HepG2 (cell line): ENCODE data around the gene RPS6KA3. TPM values are rescaled to one million over a fixed set of nuclear protein-coding genes. Genes with fewer than 3 reads are reported as not detected.

Experiments used
- BORCS8-MEF2B ChIP-seq: sonication (generic); formaldehyde crosslinking; IDR thresholded peaks from 2 replicates; pipeline ENCODE4 v1.8.0; 2022; ENCODE audit warnings: mild to moderate bottlenecking, missing genetic modification reagents
- E2F5 ChIP-seq: sonication (generic); formaldehyde crosslinking; conservative IDR thresholded peaks from 2 replicates; pipeline ENCODE4 v1.4.0; 2020; ENCODE audit warnings: missing genetic modification reagents
- FOXK1 ChIP-seq: sonication (generic); formaldehyde crosslinking; IDR thresholded peaks from 2 replicates; pipeline ENCODE4 v1.4.0; 2020; ENCODE audit warnings: low read depth, missing genetic modification reagents, borderline replicate concordance
- HNF1A ChIP-seq, 2 experiments: sonication (generic) in 1 of 2; formaldehyde crosslinking in 1 of 2; IDR thresholded peaks; 2 replicates each; pipeline versions ENCODE4 v1.4.0 to v1.6.1; 2016 to 2020; ENCODE audit warnings: borderline replicate concordance in 1 of 2, low read depth in 1 of 2, mild to moderate bottlenecking in 1 of 2, missing genetic modification reagents in 1 of 2
- HNF1B ChIP-seq: sonication (generic); formaldehyde crosslinking; IDR thresholded peaks from 2 replicates; pipeline ENCODE4 v1.5.1; 2020; ENCODE audit warnings: mild to moderate bottlenecking, moderate library complexity, missing genetic modification reagents
- NFRKB ChIP-seq: fragments of 450-650 bp; IDR thresholded peaks from 2 replicates; pipeline ENCODE4 v1.6.1; 2017
- PAF1 ChIP-seq: IDR thresholded peaks from 2 replicates; pipeline ENCODE4 v1.6.1; 2016; ENCODE audit warnings: missing genetic modification reagents, missing compliant biosample characterization
- THAP11 ChIP-seq: IDR thresholded peaks from 2 replicates; pipeline ENCODE4 v1.6.1; 2016; ENCODE audit warnings: missing biosample characterization, missing genetic modification reagents
- THAP8 ChIP-seq: sonication (generic); formaldehyde crosslinking; IDR thresholded peaks from 2 replicates; pipeline ENCODE4 v1.5.1; 2020; ENCODE audit warnings: missing genetic modification reagents, mild to moderate bottlenecking, borderline replicate concordance
- UBTF ChIP-seq: sonication (generic); formaldehyde crosslinking; IDR thresholded peaks from 2 replicates; pipeline ENCODE4 v1.4.0; 2020; ENCODE audit warnings: mild to moderate bottlenecking, missing genetic modification reagents
- ZBTB8A ChIP-seq: sonication (generic); formaldehyde crosslinking; IDR thresholded peaks from 2 replicates; pipeline ENCODE4 v1.4.0; 2020; ENCODE audit warnings: mild to moderate bottlenecking, low read depth, missing genetic modification reagents, borderline replicate concordance
- ZFP1 ChIP-seq: IDR thresholded peaks from 2 replicates; pipeline ENCODE4 v1.6.1; 2016
- ZGPAT ChIP-seq: IDR thresholded peaks from 2 replicates; pipeline ENCODE4 v1.6.1; 2016; ENCODE audit warnings: mild to moderate bottlenecking
- ZNF274 ChIP-seq: sonication (generic); formaldehyde crosslinking; IDR thresholded peaks from 2 replicates; pipeline ENCODE4 v1.5.1; 2020; ENCODE audit warnings: mild to moderate bottlenecking, missing genetic modification reagents
- ZNF552 ChIP-seq: sonication (generic); formaldehyde crosslinking; IDR thresholded peaks from 2 replicates; pipeline ENCODE4 v1.9.0; 2022; ENCODE audit warnings: missing genetic modification reagents, mild to moderate bottlenecking, borderline replicate concordance
- ZNF576 ChIP-seq: sonication (generic); formaldehyde crosslinking; IDR thresholded peaks from 2 replicates; pipeline ENCODE4 v1.4.0; 2020; ENCODE audit warnings: mild to moderate bottlenecking, missing genetic modification reagents
- ZNF777 ChIP-seq: sonication (generic); formaldehyde crosslinking; IDR thresholded peaks from 2 replicates; pipeline ENCODE4 v1.4.0; 2020; ENCODE audit warnings: missing genetic modification reagents
- ZNF816 ChIP-seq: sonication (generic); formaldehyde crosslinking; IDR thresholded peaks from 2 replicates; pipeline ENCODE4 v1.8.0; 2022; ENCODE audit warnings: missing genetic modification reagents, mild to moderate bottlenecking, borderline replicate concordance
- polyA plus RNA-seq, 8 experiments: library from polyadenylated mRNA; depleted of rRNA in 3 of 8; stranded (reverse) in 7 of 8; unstranded in 1 of 8; fragments of >200 nt; fragmentation: Illumina TruSeq in 4 of 8; extraction: Trizol in 4 of 8; gene quantifications; 2 replicates each; pipeline versions ENCODE4 v1.2.1 to v1.2.3, GENCODE V29; 2011 to 2016; ENCODE audit warnings: low read depth in 4 of 8, missing spikeins in 1 of 8, mixed read lengths in 1 of 8; ENCODE audit not compliant: insufficient read depth in 1 of 8
- total RNA-seq, 5 experiments: library from RNA; depleted of rRNA; stranded (reverse); fragments of >200 nt; fragmentation: Illumina TruSeq; extraction: Trizol; gene quantifications; 2 replicates each; pipeline ENCODE4 v1.2.3, GENCODE V29; 2016; ENCODE audit warnings: low read depth in 1 of 5

Gene RPS6KA3
- total and polyA plus RNA-seq, 2 of the 13 experiments (the other 11 are each of a cell fraction or from before 2014, with no cell fraction given) = 314 to 357 TPM

GRCh38 chrX:20116087-20116576 lies 150.6 kb downstream of the RPS6KA3 start (continued):
- TF ChIP-seq THAP8 (CRISPR knock-in tag) (no peak), ZFP1 (CRISPR knock-in tag) (no peak), ZNF816 (CRISPR knock-in tag) (no peak), HNF1B (CRISPR knock-in tag) (no peak), ZGPAT (CRISPR knock-in tag) (0 out of 2 replicates have a peak, but pooled peaks have one; percentile 22), PAF1 (CRISPR knock-in tag) (no peak), FOXK1 (CRISPR knock-in tag) (no peak), ZNF552 (CRISPR knock-in tag) (0 out of 2 replicates have a peak, but pooled peaks have one; percentile 33), E2F5 (CRISPR knock-in tag) (no peak), HNF1A (IDR thresholded peaks at IDR 0.05; ENCODE audit: low read depth) (no peak), HNF1A (CRISPR knock-in tag; IDR thresholded peaks at IDR 0.05; ENCODE audit: borderline replicate concordance) (no peak), ZNF777 (peak; percentile 44; the same call in 1 of the 2 replicates), THAP11 (CRISPR knock-in tag) (no peak), ZBTB8A (CRISPR knock-in tag) (no peak), NFRKB (no peak), UBTF (peak; percentile 51; the same call in 1 of the 2 replicates), BORCS8-MEF2B (CRISPR knock-in tag) (peak; percentile 46), ZNF274 (CRISPR knock-in tag) (0 out of 2 replicates have a peak, but pooled peaks have one; percentile 35), ZNF576 (CRISPR knock-in tag) (no peak)
